ENCODE data around the gene YAP1.

The YAP1 gene

DNA sequence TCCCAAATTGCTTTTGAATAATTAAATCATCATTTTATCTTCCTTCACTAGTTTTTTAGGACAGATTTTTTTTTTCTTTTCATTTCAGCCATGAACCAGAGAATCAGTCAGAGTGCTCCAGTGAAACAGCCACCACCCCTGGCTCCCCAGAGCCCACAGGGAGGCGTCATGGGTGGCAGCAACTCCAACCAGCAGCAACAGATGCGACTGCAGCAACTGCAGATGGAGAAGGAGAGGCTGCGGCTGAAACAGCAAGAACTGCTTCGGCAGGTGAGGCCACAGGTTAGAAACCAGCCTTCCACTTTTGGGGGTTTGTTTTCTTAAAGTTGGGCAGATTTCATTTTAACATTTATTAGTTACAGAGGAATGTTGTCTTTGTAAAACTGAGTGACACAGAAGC is 95.6 kb downstream of the YAP1 start:
- Histone ChIP-seq H3K79me2 (ENCODE audit: insufficient read depth, low read length) (no peaks in the 10 kb centered on the region), H2AFZ (ENCODE audit: low read depth, low read length, severe bottlenecking) (no peak overlapping the region), H3K9ac (ENCODE audit: low read length) (no peak overlapping the region), H3K9me3 (ENCODE audit: insufficient read depth, low read length) (no peaks in the 10 kb centered on the region), H4K20me1 (ENCODE audit: low read depth, low read length) (no peaks in the 10 kb centered on the region), H3K9me2 (replicated peaks; ENCODE audit: insufficient read depth, low read length) (no peaks in the 10 kb centered on the region), H3K4me2 (ENCODE audit: low read depth, low read length, poor library complexity, severe bottlenecking) (no peak overlapping the region), H3K4me3 (ENCODE audit: insufficient read depth, low read length, poor library complexity, severe bottlenecking) (no peak overlapping the region), H3K27ac (ENCODE audit: low read depth, low read length) (no peak overlapping the region), H3F3A (ENCODE audit: insufficient read depth) (no peaks in the 10 kb centered on the region), H3K27me3 (ENCODE audit: low read length) (no peaks in the 10 kb centered on the region), H3K36me3 (ENCODE audit: low read length) (no peaks in the 10 kb centered on the region)
- TF ChIP-seq CTCF (IDR thresholded peaks at IDR 0.05; ENCODE audit: insufficient read depth, low read length, poor library complexity, severe bottlenecking): no peak

DNA sequence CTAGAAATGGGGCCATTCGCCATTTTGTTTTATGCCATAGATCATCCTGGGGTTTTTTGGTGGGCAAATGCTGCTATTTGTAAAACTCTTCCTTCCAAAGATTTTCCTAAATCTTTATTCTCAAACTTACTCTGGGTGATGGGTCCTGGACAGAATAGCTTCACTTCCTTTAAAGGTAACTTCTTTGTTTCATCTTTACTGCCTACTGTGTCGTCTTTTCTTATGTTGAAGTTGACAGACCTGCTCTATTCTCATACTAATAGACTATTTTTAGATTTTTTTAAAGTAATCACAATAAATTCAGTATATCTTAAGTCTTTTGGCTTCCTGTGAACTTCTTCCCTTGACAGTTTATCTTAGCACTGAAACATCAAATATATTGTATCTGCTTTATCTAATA is 98.6 kb downstream of the YAP1 start:
- H3K27ac ChIP-seq (ENCODE audit: low read depth, low read length): no peak overlapping the region
- TF ChIP-seq CTCF (IDR thresholded peaks at IDR 0.05; ENCODE audit: insufficient read depth, low read length, poor library complexity, severe bottlenecking): no peak
- TF ChIP-seq EZH2phosphoT487 (conservative IDR thresholded peaks at IDR 0.05; ENCODE audit: low read length): no peak

DNA sequence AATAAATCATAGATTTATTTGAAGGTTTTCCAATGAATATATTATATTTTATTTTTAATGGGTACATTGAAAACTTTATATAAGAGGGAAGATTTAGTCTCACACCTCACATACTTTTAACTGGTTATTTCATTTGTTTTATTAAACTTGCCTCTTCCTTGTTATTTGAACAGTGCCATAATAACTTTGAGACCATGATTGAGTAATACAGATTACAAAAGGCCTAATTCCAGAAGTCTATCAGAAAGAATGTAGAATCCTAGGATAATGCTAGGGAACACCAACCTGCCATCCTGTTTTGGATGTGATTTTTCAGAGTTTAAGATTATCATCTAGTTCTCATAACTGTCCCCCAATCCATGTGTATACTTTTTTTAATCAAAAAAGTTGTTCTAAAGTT is 104.4 kb downstream of the YAP1 start:
- Histone ChIP-seq H3K36me3 (ENCODE audit: low read length) (no peaks in the 10 kb centered on the region), H3K9me3 (ENCODE audit: insufficient read depth, low read length) (no peaks in the 10 kb centered on the region)

More for the DNA sequence above, 98.6 kb downstream of the YAP1 start:
- Histone ChIP-seq H4K20me1 (ENCODE audit: low read depth, low read length) (no peaks in the 10 kb centered on the region), H3K4me2 (ENCODE audit: low read depth, low read length, poor library complexity, severe bottlenecking) (no peak overlapping the region), H2AFZ (ENCODE audit: low read depth, low read length, severe bottlenecking) (no peak overlapping the region), H3K4me3 (ENCODE audit: insufficient read depth, low read length, poor library complexity, severe bottlenecking) (no peak overlapping the region), H3K9me2 (replicated peaks; ENCODE audit: insufficient read depth, low read length) (no peaks in the 10 kb centered on the region), H3K79me2 (ENCODE audit: insufficient read depth, low read length) (no peaks in the 10 kb centered on the region), H3K36me3 (ENCODE audit: low read length) (no peaks in the 10 kb centered on the region), H3K9me3 (ENCODE audit: insufficient read depth, low read length) (no peaks in the 10 kb centered on the region), H3K27me3 (ENCODE audit: low read length) (no peaks in the 10 kb centered on the region), H3K9ac (ENCODE audit: low read length) (no peak overlapping the region), H3F3A (ENCODE audit: insufficient read depth) (no peaks in the 10 kb centered on the region)

More for the DNA sequence above, 104.4 kb downstream of the YAP1 start:
- Histone ChIP-seq H3K9ac (ENCODE audit: low read length) (no peak overlapping the region), H3K79me2 (ENCODE audit: insufficient read depth, low read length) (no peaks in the 10 kb centered on the region), H3K9me2 (replicated peaks; ENCODE audit: insufficient read depth, low read length) (no peaks in the 10 kb centered on the region), H3K4me3 (ENCODE audit: insufficient read depth, low read length, poor library complexity, severe bottlenecking) (no peak overlapping the region), H2AFZ (ENCODE audit: low read depth, low read length, severe bottlenecking) (no peak overlapping the region), H3K4me2 (ENCODE audit: low read depth, low read length, poor library complexity, severe bottlenecking) (no peak overlapping the region), H3K27ac (ENCODE audit: low read depth, low read length) (no peak overlapping the region), H3F3A (ENCODE audit: insufficient read depth) (no peaks in the 10 kb centered on the region), H3K27me3 (ENCODE audit: low read length) (no peaks in the 10 kb centered on the region), H4K20me1 (ENCODE audit: low read depth, low read length) (no peaks in the 10 kb centered on the region)
- TF ChIP-seq CTCF (IDR thresholded peaks at IDR 0.05; ENCODE audit: insufficient read depth, low read length, poor library complexity, severe bottlenecking) (no peak), EZH2phosphoT487 (conservative IDR thresholded peaks at IDR 0.05; ENCODE audit: low read length) (no peak)
